Stomach (tissue), 9 donors: ENCODE measurements around the gene VWCE. TPM values are rescaled to one million over a fixed set of nuclear protein-coding genes. Genes with fewer than 3 reads are reported as not detected.

Source experiments
- DNase-seq, 2 donors: peaks; one replicate each; pipeline versions ENCODE4 v3.0.0 to v3.0.0-alpha.2; 2013 to 2019
- H3K27ac ChIP-seq, 5 donors: fragments of 200-600 bp in 4 of 5; sonication (generic) in 4 of 5; one replicate each; pipeline ENCODE4 v1.5.1; 2013 to 2019; ENCODE audit warnings: mild to moderate bottlenecking in 1 of 5, moderate library complexity in 1 of 5
- H3K27me3 ChIP-seq, 3 donors: fragments of 200-600 bp; sonication (generic); one replicate each; pipeline ENCODE4 v1.5.1; 2017 to 2019; ENCODE audit warnings: mixed run types in 1 of 3
- H3K36me3 ChIP-seq, 4 donors: fragments of 200-600 bp; sonication (generic); 1 replicate in 3 of 4; 2 replicates in 1 of 4; pipeline ENCODE4 v1.5.1; 2016 to 2019
- H3K4me1 ChIP-seq, 4 donors: fragments of 200-600 bp; sonication (generic); one replicate each; pipeline ENCODE4 v1.5.1; 2016 to 2019
- H3K4me3 ChIP-seq, 4 donors: fragments of 200-600 bp; sonication (generic) in 3 of 4; one replicate each; pipeline ENCODE4 v1.5.1; 2016 to 2019; ENCODE audit warnings: mild to moderate bottlenecking in 1 of 4
- H3K9me3 ChIP-seq, 4 donors: fragments of 200-600 bp; sonication (generic); one replicate each; pipeline ENCODE4 v1.5.1; 2016 to 2019
- CTCF ChIP-seq, 7 experiments: fragments of 450-650 bp in 4 of 7; fragments of 200-600 bp in 3 of 7; sonication (generic) in 3 of 7; IDR thresholded peaks; one replicate each; pipeline ENCODE4 v1.5.1; 2016 to 2019; ENCODE audit warnings: antibody characterized with exemption in 7 of 7, control low read depth in 2 of 7, mild to moderate bottlenecking in 1 of 7
- EP300 ChIP-seq: sonication (generic); formaldehyde crosslinking; IDR thresholded peaks from one replicate; pipeline ENCODE4 v1.6.1; 2017; ENCODE audit warnings: antibody characterized with exemption
- POLR2A ChIP-seq, 4 donors: fragments of 450-650 bp; IDR thresholded peaks; one replicate each; pipeline ENCODE4 v1.6.1; 2016; ENCODE audit warnings: antibody characterized with exemption in 4 of 4, control low read depth in 2 of 4, mild to moderate bottlenecking in 1 of 4, moderate library complexity in 1 of 4
- POLR2AphosphoS5 ChIP-seq, 3 donors: sonication (generic); formaldehyde crosslinking; IDR thresholded peaks; one replicate each; pipeline ENCODE4 v1.6.1; 2016; ENCODE audit warnings: antibody characterized with exemption in 3 of 3
- WGBS, 5 donors: extraction: QIAGEN DNeasy Blood & Tissue Kit in 3 of 5; methylation state at CpG; one replicate each; pipeline versions ENCODE4 v1.1.5 to v1.1.7; 2013 to 2018; 5-methylcytosine and 5-hydroxymethylcytosine counted together
- intact Hi-C: fragments of 100-400 bp; cut with DNase I; formaldehyde crosslinking; loops from one replicate; pipeline ENCODE4 v1.15.1; 2023; ENCODE audit warnings: low total_unique reads
- polyA plus RNA-seq, 3 donors: library from polyadenylated mRNA; stranded (reverse); fragments of 200-250 nt; gene quantifications; one replicate each; pipeline ENCODE4 v1.2.3, GENCODE V29; 2013
- total RNA-seq, 5 donors: library from RNA; depleted of rRNA; stranded (reverse); fragments of >200 nt; gene quantifications; one replicate each; pipeline versions ENCODE4 v1.1.0 to v1.2.3, GENCODE V29; 2014 to 2016
- donor health status: healthy with polysubstance abuse.
- donor health status: Bipolar disorder and iron deficiency.
- donor health status: healthy.

The VWCE gene
- total and polyA plus RNA-seq, 8 donors, result 0.45 to 4.6 (median 1.1) TPM; not detected in 2

GRCh38 chr11:61334434-61335354, 39.6 kb upstream of the VWCE start:
- no peak for DNase-seq
- Histone ChIP-seq H3K9me3 (no peaks in the 10 kb centered on the region), H3K4me1 (peaks cover 25 to 59% (median 48%) of the 10 kb centered on the region in 4 donors), H3K36me3 (peaks cover 0 to 26% (median 24%) of the 10 kb centered on the region in 4 donors), H3K27me3 (no peaks in the 10 kb centered on the region), H3K27ac (peak overlapping the region; percentile 28 to 93 (median 74)), H3K4me3 (no peak overlapping the region)
- TF ChIP-seq POLR2A (IDR thresholded peaks at IDR 0.05), result no peak
- no peak for TF ChIP-seq POLR2AphosphoS5 (IDR thresholded peaks at IDR 0.05)
- no peak for TF ChIP-seq CTCF (IDR thresholded peaks at IDR 0.05)
- TF ChIP-seq EP300, result no peak
- intact Hi-C loops, result no loop called here
- WGBS, 5 donors, result 71 to 74% (median 73%) methylated on average over 15 to 16 of the region's 16 CpGs

DNA sequence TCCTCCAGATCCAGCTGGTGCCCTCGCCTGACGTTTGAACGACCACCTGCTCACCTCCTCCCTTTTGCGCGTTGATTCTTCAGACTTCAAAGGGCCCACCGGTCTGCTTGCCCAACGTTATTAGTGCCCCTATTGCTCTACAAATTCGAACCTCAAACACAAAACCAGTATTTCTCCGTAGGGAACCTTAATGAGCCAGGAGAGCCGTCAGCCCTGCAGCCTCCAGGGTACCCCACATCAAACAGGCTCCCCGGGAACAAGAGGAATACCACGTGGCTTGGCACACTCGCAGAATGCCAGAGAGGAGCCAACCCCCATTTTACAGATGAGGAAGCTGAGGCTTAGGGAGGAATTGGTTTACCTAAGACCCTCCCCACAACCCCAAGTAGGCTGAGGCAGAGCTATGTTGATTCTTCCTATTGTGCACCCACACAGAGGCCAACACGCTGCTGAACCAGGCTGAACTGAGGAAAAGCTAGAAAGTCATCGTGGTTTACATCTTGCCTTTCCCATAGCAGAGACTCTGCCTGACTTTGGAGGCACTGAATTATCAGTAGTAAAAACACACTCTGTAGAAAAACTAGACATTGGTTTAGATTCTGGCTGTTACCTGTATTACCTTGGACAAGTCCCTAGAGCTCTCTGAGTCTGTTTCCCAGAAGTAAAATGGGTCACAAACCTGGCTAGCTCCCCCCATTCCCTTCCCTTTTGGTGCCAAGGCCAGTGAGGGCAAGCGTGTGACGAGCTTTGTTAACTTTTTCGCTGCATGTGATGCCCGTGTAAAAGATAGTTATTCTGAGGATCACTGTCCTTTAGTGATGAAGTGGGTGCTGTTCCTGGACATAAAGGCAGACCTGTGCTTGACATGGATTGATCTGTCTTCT, 38.7 kb upstream of the VWCE start:
- H3K27ac ChIP-seq, result peak overlapping the region; percentile 88 to 96 (median 94)
- intact Hi-C loops, result no loop called here
- H3K36me3 ChIP-seq, result peaks cover 9 to 26% (median 24%) of the 10 kb centered on the region in 4 donors
- H3K27me3 ChIP-seq, result no peaks in the 10 kb centered on the region
- 21 to 29% (median 23%) methylated on average over 17 to 19 of the region's 19 CpGs for WGBS, 5 donors
- peaks cover 25 to 61% (median 51%) of the 10 kb centered on the region in 4 donors for H3K4me1 ChIP-seq
- H3K4me3 ChIP-seq, result peak overlapping the region; percentile 79 to 100 (median 94)
- H3K9me3 ChIP-seq, result no peaks in the 10 kb centered on the region
- peak in 1 of 2 donors; percentile 42 for DNase-seq
- TF ChIP-seq POLR2AphosphoS5 (IDR thresholded peaks at IDR 0.05) (no peak), POLR2A (IDR thresholded peaks at IDR 0.05) (no peak)

- no peak for TF ChIP-seq EP300
- peak; percentile 81 to 96 (median 89) for TF ChIP-seq POLR2AphosphoS5 (IDR thresholded peaks at IDR 0.05)
- peak in 1 of 4 donors; percentile 9 for TF ChIP-seq POLR2A (IDR thresholded peaks at IDR 0.05)
- no peak for TF ChIP-seq CTCF (IDR thresholded peaks at IDR 0.05)
- DNase-seq, result peak; percentile 97 to 98
- intact Hi-C loops, result no loop called here
These were observed 37.9 kb upstream of the VWCE start, which contains the start of the genes DDB1 and TKFC for GRCh38 chr11:61332797-61333549. Gene DDB1, minus strand, starts transcription at chr11:61333105. Its CDS starts 137 bp downstream, at chr11:61332968. Gene TKFC, plus strand, starts transcription at chr11:61333228. Its CDS starts 1,501 bp downstream, at chr11:61334729.

GRCh38 chr11:61332281-61332796, 37.2 kb upstream of the VWCE start:
- WGBS, 5 donors, result 0% methylated on average over 16 to 24 of the region's 24 CpGs
- peak in 1 of 2 donors; percentile 51 for DNase-seq
- no peaks in the 10 kb centered on the region for H3K9me3 ChIP-seq
- peak overlapping the region; percentile 79 to 100 (median 94) for H3K4me3 ChIP-seq
- H3K27me3 ChIP-seq, result no peaks in the 10 kb centered on the region
- peaks cover 25 to 63% (median 52%) of the 10 kb centered on the region in 4 donors for H3K4me1 ChIP-seq
- peaks cover 21 to 28% (median 27%) of the 10 kb centered on the region in 4 donors for H3K36me3 ChIP-seq
- intact Hi-C loops, result no loop called here
- peak overlapping the region; percentile 88 to 96 (median 94) for H3K27ac ChIP-seq
- TF ChIP-seq EP300 (no peak), POLR2A (IDR thresholded peaks at IDR 0.05) (no peak)

More at GRCh38 chr11:61332797-61333549, 37.9 kb upstream of the VWCE start, which contains the start of the genes DDB1 and TKFC:
- WGBS, 5 donors, result 0 to 1% (median 0%) methylated on average over 33 to 81 of the region's 81 CpGs
- Histone ChIP-seq H3K4me3 (peak within 1 kb of the TSS; percentile 79 to 100 (median 94)), H3K36me3 (peaks cover 16 to 26% (median 24%) of the 10 kb centered on the region in 4 donors), H3K27me3 (no peaks in the 10 kb centered on the region), H3K4me1 (peaks cover 25 to 63% (median 52%) of the 10 kb centered on the region in 4 donors), H3K9me3 (no peaks in the 10 kb centered on the region), H3K27ac (peak within 1 kb of the TSS; percentile 88 to 96 (median 94))
